SK-N-MC (cell line): ENCODE measurements around the gene DNMT3B.

Experiments
- EZH2 ChIP-seq: fragments of 200-600 bp; sonication (generic); IDR thresholded peaks from one replicate; pipeline ENCODE4 v1.6.1; 2017; ENCODE audit warnings: antibody characterized with exemption
- POLR2AphosphoS5 ChIP-seq: IDR thresholded peaks from 2 replicates; pipeline ENCODE4 v1.6.1; 2012; ENCODE audit warnings: mild to moderate bottlenecking, low read depth, low read length, borderline replicate concordance

GRCh38 chr20:32753731-32754130 lies 8.5 kb upstream of the DNMT3B start:
- TF ChIP-seq POLR2AphosphoS5 (no peak), EZH2 (no peak)
